GM18526 (cell line): Measurements from ENCODE around the gene TRIM9.

Source experiments
- POLR2A ChIP-seq: IDR thresholded peaks from 3 replicates; pipeline ENCODE4 v1.6.1; 2011; ENCODE audit not compliant: insufficient read length; ENCODE audit errors: extremely low read depth

Gene TRIM9

GRCh38 chr14:50947446-50947845, 147.5 kb downstream of the TRIM9 start:
- TF ChIP-seq POLR2A, result no peak

GRCh38 chr14:50946234-50946935, 148.5 kb downstream of the TRIM9 start:
- no peak for TF ChIP-seq POLR2A

GRCh38 chr14:50944647-50945413, 150.1 kb downstream of the TRIM9 start:
- TF ChIP-seq POLR2A, result no peak

GRCh38 chr14:50943943-50944646, 150.8 kb downstream of the TRIM9 start, which contains the start of gene PYGL:
Gene PYGL, minus strand, starts transcription at chr14:50944483. Its CDS starts 80 bp downstream, at chr14:50944403.
- TF ChIP-seq POLR2A, result no peak

GRCh38 chr14:50943261-50943942, 151.5 kb downstream of the TRIM9 start:
- TF ChIP-seq POLR2A, result no peak

- no peak for TF ChIP-seq POLR2A
These were observed 153.8 kb downstream of the TRIM9 start for GRCh38 chr14:50941151-50941550.

GRCh38 chr14:50937800-50938199, 157.1 kb downstream of the TRIM9 start:
- TF ChIP-seq POLR2A, result no peak

GRCh38 chr14:50937325-50937724, 157.6 kb downstream of the TRIM9 start:
- no peak for TF ChIP-seq POLR2A

- TF ChIP-seq POLR2A, result no peak
These were observed 158.0 kb downstream of the TRIM9 start for GRCh38 chr14:50936882-50937281.

- TF ChIP-seq POLR2A, result no peak
These were observed 158.9 kb downstream of the TRIM9 start for GRCh38 chr14:50936016-50936340.

GRCh38 chr14:50935126-50936015, 159.5 kb downstream of the TRIM9 start:
- no peak for TF ChIP-seq POLR2A

GRCh38 chr14:50932592-50933495, 162.1 kb downstream of the TRIM9 start:
- no peak for TF ChIP-seq POLR2A

GRCh38 chr14:50932156-50932555, 162.7 kb downstream of the TRIM9 start:
- no peak for TF ChIP-seq POLR2A
